Activated T-cell treated with anti-CD3 and anti-CD28 coated beads, Interleukin-2, amount 50 U/mL, for 24 hours (primary cell): ENCODE measurements around the gene NOL3.
A peak's percentile ranks its signal among the peaks of the same experiment; 100 is the strongest.
"Not testable (repeated sequence)": the region's sequence is repeated elsewhere in the genome, so short reads cannot be mapped to it uniquely, and the experiment has no call there.

Source experiments
- DNase-seq: peaks from one replicate; pipeline ENCODE4 v3.0.0-alpha.2; 2020
- H3K27ac Mint-ChIP-seq: 2 replicates; pipeline ENCODE4 v1.8.0; 2020; ENCODE audit warnings: mild to moderate bottlenecking, mixed read lengths
- H3K27me3 Mint-ChIP-seq: 2 replicates; pipeline ENCODE4 v1.8.0; 2020; ENCODE audit warnings: mixed read lengths
- H3K36me3 Mint-ChIP-seq: 2 replicates; pipeline ENCODE4 v1.8.0; 2020; ENCODE audit warnings: low read depth, mixed read lengths
- H3K4me1 Mint-ChIP-seq: 2 replicates; pipeline ENCODE4 v1.8.0; 2020; ENCODE audit warnings: low read depth, mixed read lengths
- H3K4me3 Mint-ChIP-seq: 2 replicates; pipeline ENCODE4 v1.8.0; 2020; ENCODE audit warnings: mild to moderate bottlenecking, moderate library complexity, mixed read lengths
- H3K9me3 Mint-ChIP-seq: 2 replicates; pipeline ENCODE4 v1.8.0; 2020; ENCODE audit warnings: mixed read lengths

Gene NOL3

GRCh38 chr16:67170168-67170948, at the start of gene NOL3:
NOL3 (plus strand) TSS chr16:67170538.
- Mint-ChIP-seq H3K27me3 (peaks cover 84% of the 10 kb centered on the region), H3K36me3 (no peaks in the 10 kb centered on the region), H3K4me3 (peak within 1 kb of the TSS; percentile 66), H3K27ac (peak within 1 kb of the TSS; percentile 48), H3K4me1 (peaks cover 31% of the 10 kb centered on the region), H3K9me3 (no peaks in the 10 kb centered on the region)
- DNase-seq = peak; percentile 59

GRCh38 chr16:67122799-67123198, 47.5 kb upstream of the NOL3 start:
- peaks cover 76% of the 10 kb centered on the region for H3K36me3 Mint-ChIP-seq
- not testable (repeated sequence) for H3K9me3 Mint-ChIP-seq, H3K4me3 Mint-ChIP-seq, H3K27me3 Mint-ChIP-seq, H3K4me1 Mint-ChIP-seq, DNase-seq, H3K27ac Mint-ChIP-seq

- no peak overlapping the region for H3K4me3 Mint-ChIP-seq
- H3K36me3 Mint-ChIP-seq = peaks cover 84% of the 10 kb centered on the region
- H3K9me3 Mint-ChIP-seq = no peaks in the 10 kb centered on the region
- H3K27me3 Mint-ChIP-seq = no peaks in the 10 kb centered on the region
- no peak overlapping the region for H3K27ac Mint-ChIP-seq
- no peaks in the 10 kb centered on the region for H3K4me1 Mint-ChIP-seq
- DNase-seq = no peak
Measured at GRCh38 chr16:67128417-67128816, 41.9 kb upstream of the NOL3 start.

- no peaks in the 10 kb centered on the region for H3K27me3 Mint-ChIP-seq
- DNase-seq = no peak
- no peak overlapping the region for H3K4me3 Mint-ChIP-seq
- no peak overlapping the region for H3K27ac Mint-ChIP-seq
- H3K4me1 Mint-ChIP-seq = no peaks in the 10 kb centered on the region
- H3K9me3 Mint-ChIP-seq = no peaks in the 10 kb centered on the region
- peaks cover 83% of the 10 kb centered on the region for H3K36me3 Mint-ChIP-seq
Measured at GRCh38 chr16:67128887-67129286, 41.5 kb upstream of the NOL3 start.

- no peak for DNase-seq
- Mint-ChIP-seq H3K36me3 (peaks cover 83% of the 10 kb centered on the region), H3K27ac (no peak overlapping the region)
Measured at GRCh38 chr16:67129422-67129821, 40.9 kb upstream of the NOL3 start.

GRCh38 chr16:67137605-67138004, 32.7 kb upstream of the NOL3 start:
- H3K9me3 Mint-ChIP-seq = no peaks in the 10 kb centered on the region
- no peak overlapping the region for H3K27ac Mint-ChIP-seq
- H3K4me3 Mint-ChIP-seq = no peak overlapping the region
- no peaks in the 10 kb centered on the region for H3K27me3 Mint-ChIP-seq
- no peak for DNase-seq
- peaks cover 94% of the 10 kb centered on the region for H3K36me3 Mint-ChIP-seq
- H3K4me1 Mint-ChIP-seq = no peaks in the 10 kb centered on the region

More at GRCh38 chr16:67129422-67129821, 40.9 kb upstream of the NOL3 start:
- no peaks in the 10 kb centered on the region for H3K4me1 Mint-ChIP-seq
- no peak overlapping the region for H3K4me3 Mint-ChIP-seq
- no peaks in the 10 kb centered on the region for H3K9me3 Mint-ChIP-seq
- no peaks in the 10 kb centered on the region for H3K27me3 Mint-ChIP-seq

GRCh38 chr16:67141391-67141790, 28.9 kb upstream of the NOL3 start:
- Mint-ChIP-seq H3K36me3 (peaks cover 95% of the 10 kb centered on the region), H3K4me1 (no peaks in the 10 kb centered on the region), H3K9me3 (no peaks in the 10 kb centered on the region), H3K4me3 (no peak overlapping the region), H3K27me3 (no peaks in the 10 kb centered on the region), H3K27ac (no peak overlapping the region)
- no peak for DNase-seq

- Mint-ChIP-seq H3K9me3 (no peaks in the 10 kb centered on the region), H3K36me3 (peaks cover 94% of the 10 kb centered on the region), H3K27ac (no peak overlapping the region), H3K27me3 (no peaks in the 10 kb centered on the region), H3K4me1 (no peaks in the 10 kb centered on the region), H3K4me3 (no peak overlapping the region)
- no peak for DNase-seq
Measured at GRCh38 chr16:67142342-67142741, 28.0 kb upstream of the NOL3 start.

- no peak for DNase-seq
- H3K27ac Mint-ChIP-seq = peak overlapping the region; percentile 5
- H3K27me3 Mint-ChIP-seq = peaks cover 7% of the 10 kb centered on the region
- H3K4me3 Mint-ChIP-seq = no peak overlapping the region
- no peaks in the 10 kb centered on the region for H3K9me3 Mint-ChIP-seq
- peaks cover 91% of the 10 kb centered on the region for H3K36me3 Mint-ChIP-seq
- no peaks in the 10 kb centered on the region for H3K4me1 Mint-ChIP-seq
Measured at GRCh38 chr16:67144943-67145342, 25.4 kb upstream of the NOL3 start.

GRCh38 chr16:67145746-67146145, 24.6 kb upstream of the NOL3 start:
- peaks cover 83% of the 10 kb centered on the region for H3K36me3 Mint-ChIP-seq
- H3K27ac Mint-ChIP-seq = no peak overlapping the region
- H3K27me3 Mint-ChIP-seq = peaks cover 7% of the 10 kb centered on the region
- DNase-seq = no peak
- no peaks in the 10 kb centered on the region for H3K4me1 Mint-ChIP-seq
- no peak overlapping the region for H3K4me3 Mint-ChIP-seq
- H3K9me3 Mint-ChIP-seq = no peaks in the 10 kb centered on the region

GRCh38 chr16:67146523-67147357, 23.6 kb upstream of the NOL3 start:
- H3K36me3 Mint-ChIP-seq = peaks cover 73% of the 10 kb centered on the region
- no peak overlapping the region for H3K27ac Mint-ChIP-seq
- DNase-seq = no peak
- no peak overlapping the region for H3K4me3 Mint-ChIP-seq
- peaks cover 6% of the 10 kb centered on the region for H3K4me1 Mint-ChIP-seq
- no peaks in the 10 kb centered on the region for H3K9me3 Mint-ChIP-seq
- peaks cover 14% of the 10 kb centered on the region for H3K27me3 Mint-ChIP-seq

GRCh38 chr16:67147437-67148140, 22.7 kb upstream of the NOL3 start:
- H3K9me3 Mint-ChIP-seq = no peaks in the 10 kb centered on the region
- H3K36me3 Mint-ChIP-seq = peaks cover 65% of the 10 kb centered on the region
- H3K4me1 Mint-ChIP-seq = peaks cover 6% of the 10 kb centered on the region
- H3K27ac Mint-ChIP-seq = no peak overlapping the region
- no peak overlapping the region for H3K4me3 Mint-ChIP-seq
- peaks cover 15% of the 10 kb centered on the region for H3K27me3 Mint-ChIP-seq
- no peak for DNase-seq

GRCh38 chr16:67148221-67148620, 22.1 kb upstream of the NOL3 start:
- no peaks in the 10 kb centered on the region for H3K9me3 Mint-ChIP-seq
- H3K27me3 Mint-ChIP-seq = peaks cover 20% of the 10 kb centered on the region
- H3K4me1 Mint-ChIP-seq = peaks cover 10% of the 10 kb centered on the region
- no peak overlapping the region for H3K27ac Mint-ChIP-seq
- no peak overlapping the region for H3K4me3 Mint-ChIP-seq
- no peak for DNase-seq
- peaks cover 59% of the 10 kb centered on the region for H3K36me3 Mint-ChIP-seq

- no peak overlapping the region for H3K27ac Mint-ChIP-seq
- no peaks in the 10 kb centered on the region for H3K9me3 Mint-ChIP-seq
- no peak for DNase-seq
- peaks cover 20% of the 10 kb centered on the region for H3K27me3 Mint-ChIP-seq
- no peak overlapping the region for H3K4me3 Mint-ChIP-seq
- peaks cover 11% of the 10 kb centered on the region for H3K4me1 Mint-ChIP-seq
- peaks cover 55% of the 10 kb centered on the region for H3K36me3 Mint-ChIP-seq
Measured at GRCh38 chr16:67148656-67149275, 21.6 kb upstream of the NOL3 start.
